GM19468 (cell line): ENCODE data around the gene DSTYK.

Experiments
- ATAC-seq: cut with Tn5 transposase; IDR thresholded peaks from one replicate; pipeline ENCODE4 v1.9.1; 2021; ENCODE audit warnings: mild to moderate bottlenecking, moderate library complexity, moderate number of reproducible peaks; ENCODE audit not compliant: unreplicated experiment; ENCODE audit errors: extremely low read depth

Gene DSTYK

DNA sequence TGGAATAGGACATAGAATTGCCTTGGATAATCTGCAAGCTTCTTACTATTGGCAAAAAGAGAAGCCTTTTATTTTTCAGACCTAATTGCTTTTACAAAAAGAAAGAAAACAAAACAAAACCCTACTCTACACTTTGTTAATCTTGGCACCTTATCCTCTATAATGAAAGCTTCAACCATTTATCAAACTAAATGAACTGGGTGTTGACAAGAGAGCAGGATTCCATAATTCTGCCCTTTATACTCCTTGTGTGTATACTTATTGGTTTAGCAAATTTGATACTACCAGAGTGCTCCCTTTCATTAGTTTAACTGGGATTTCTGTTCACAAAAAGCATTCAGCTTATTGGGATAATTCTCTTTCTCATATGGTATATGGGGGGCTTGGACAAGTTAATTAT lies 13.2 kb upstream of the DSTYK start:
- ATAC-seq, result no peak

- ATAC-seq, result no peak
These were observed 8.9 kb upstream of the DSTYK start for GRCh38 chr1:205220421-205220820.

GRCh38 chr1:205217418-205217817 lies 5.9 kb upstream of the DSTYK start:
- ATAC-seq, result no peak

DNA sequence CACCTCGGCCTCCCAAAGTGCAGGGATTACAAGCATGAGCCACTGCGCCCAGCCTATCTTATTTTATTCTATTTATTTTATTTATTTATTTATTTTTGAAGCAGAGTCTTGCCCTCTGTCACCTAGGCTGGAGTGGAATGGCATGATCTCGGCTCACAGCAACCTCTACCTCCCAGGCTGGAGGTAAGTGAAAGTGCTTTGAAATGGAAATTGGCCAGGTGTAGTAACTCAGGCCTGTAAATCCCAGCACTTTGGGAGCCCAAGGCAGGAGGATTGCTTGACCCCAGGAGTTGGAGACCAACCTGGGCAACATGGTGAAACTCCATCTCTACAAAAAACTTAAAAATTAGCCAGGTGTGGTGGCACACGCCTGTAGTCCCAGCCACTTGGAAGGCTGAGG lies 5.1 kb upstream of the DSTYK start:
- no peak for ATAC-seq

GRCh38 chr1:205214756-205215155 lies 3.3 kb upstream of the DSTYK start:
- ATAC-seq, result no peak

DNA sequence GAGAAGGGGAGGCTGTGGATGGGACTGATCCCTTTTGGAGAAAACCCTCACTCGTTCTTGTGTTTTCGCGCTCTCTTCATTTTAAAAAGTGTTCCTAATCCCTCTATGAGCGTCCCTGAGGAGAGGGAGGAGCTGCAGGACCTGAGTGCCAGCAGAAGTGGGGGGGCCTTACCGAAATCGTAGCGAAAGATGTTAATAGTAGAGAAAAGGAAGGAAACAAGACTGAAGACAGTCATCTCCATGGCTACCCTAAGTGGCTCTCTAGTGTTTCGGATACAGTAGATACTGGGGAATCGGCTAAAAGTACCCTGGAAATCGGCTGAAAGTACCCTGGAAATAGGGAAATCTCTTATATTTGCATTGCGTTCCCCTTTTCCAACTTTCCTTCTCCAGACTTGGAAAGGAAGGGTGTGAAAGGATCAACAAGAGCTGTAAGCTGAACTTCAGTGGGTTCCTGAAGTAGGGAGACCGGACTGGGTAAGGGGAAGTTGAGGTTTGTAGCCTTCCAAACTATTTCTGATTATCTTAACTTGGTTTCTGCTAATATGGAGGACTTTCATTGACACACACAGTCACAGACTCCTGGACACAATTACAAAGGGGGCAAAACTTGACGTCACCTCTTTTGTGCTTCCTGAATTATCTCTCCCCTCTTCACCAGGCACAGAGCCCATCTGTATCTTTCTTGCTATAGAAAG lies 486 bp upstream of the DSTYK start:
- ATAC-seq, result no peak

DNA sequence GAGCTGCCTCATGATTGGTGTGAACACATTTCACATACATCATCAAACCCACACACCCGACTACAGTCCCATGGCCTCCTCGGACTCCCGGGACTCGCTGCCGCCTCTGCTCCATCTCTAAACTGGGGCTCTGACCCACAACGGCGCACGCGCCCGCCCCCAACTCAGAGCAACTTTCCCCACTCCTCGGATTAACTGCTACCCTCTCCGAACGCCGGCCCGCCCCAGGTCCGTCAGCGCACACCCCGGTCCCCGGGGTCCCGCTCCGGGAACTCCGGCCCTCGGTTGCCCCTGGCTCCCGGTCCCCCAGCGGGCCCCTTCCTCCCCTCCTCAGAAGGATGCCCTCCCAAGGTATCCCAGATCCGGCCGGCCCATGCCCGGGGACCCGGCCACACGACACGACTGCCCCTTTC lies 740 bp downstream of the DSTYK start:
- ATAC-seq, result no peak

GRCh38 chr1:205208811-205209210 lies 2.7 kb downstream of the DSTYK start:
- ATAC-seq, result no peak

DNA sequence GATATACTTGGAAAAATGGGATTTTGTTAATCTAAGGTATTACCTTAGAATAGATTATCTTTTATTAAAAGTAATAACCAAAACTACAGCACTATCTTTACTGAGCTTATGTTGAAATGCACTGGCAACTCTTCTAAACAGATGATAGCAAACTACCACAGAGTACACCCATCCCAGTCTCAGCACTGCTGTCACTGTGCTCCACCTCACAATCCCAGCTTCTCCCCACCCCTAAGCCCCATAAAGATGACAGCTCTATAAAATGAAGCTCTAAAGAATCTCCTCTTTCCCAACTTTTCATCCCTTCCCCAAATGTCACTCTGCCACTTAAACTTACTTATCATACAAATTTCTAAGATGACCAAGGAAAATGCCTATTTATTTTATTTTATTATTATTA lies 6.4 kb downstream of the DSTYK start:
- ATAC-seq, result no peak

GRCh38 chr1:205204552-205204951 lies 7.0 kb downstream of the DSTYK start:
- ATAC-seq, result no peak

DNA sequence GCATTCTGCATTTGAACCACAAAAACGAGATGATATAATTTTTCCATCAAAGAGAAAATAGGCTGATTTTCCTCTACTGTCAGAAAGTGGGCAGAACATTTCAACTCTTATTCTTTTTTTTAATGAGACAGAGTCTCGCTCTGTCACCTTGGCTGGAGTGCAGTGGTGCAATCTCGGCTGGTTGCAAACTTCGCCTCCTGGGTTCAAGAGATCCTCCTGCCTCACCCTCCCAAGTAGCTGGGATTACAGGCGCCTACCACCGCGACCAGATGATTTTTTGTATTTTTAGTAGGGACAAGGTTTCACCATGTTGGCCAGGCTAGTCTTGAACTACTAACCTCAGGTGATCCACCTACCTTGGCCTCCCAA lies 11.6 kb downstream of the DSTYK start:
- ATAC-seq, result no peak

- no peak for ATAC-seq
These were observed 12.2 kb downstream of the DSTYK start for GRCh38 chr1:205199090-205199930.

- no peak for ATAC-seq
These were observed 19.2 kb downstream of the DSTYK start for GRCh38 chr1:205192287-205192686.

GRCh38 chr1:205191622-205192021 lies 19.9 kb downstream of the DSTYK start:
- ATAC-seq, result no peak

GRCh38 chr1:205190845-205191577 lies 20.5 kb downstream of the DSTYK start:
- no peak for ATAC-seq

GRCh38 chr1:205189131-205189530 lies 22.4 kb downstream of the DSTYK start:
- no peak for ATAC-seq

DNA sequence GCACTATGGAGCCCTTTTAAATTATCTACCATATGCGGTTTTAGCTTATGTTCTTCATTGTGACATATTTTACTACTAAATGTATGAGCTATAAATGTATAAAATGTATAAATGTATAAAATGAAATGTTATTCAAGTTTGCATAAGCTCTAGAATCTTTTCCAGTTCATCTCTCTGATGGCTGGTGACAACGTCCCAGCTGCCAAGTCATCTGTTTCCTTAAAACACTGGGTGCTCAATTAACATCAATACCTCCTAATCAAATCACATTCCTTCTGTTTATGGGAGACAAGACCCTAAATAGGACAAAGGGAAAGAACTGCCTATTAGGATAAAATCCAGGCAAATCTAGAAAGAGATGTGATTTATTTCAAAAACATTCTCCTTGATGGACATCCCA lies 22.9 kb downstream of the DSTYK start:
- ATAC-seq, result no peak

- ATAC-seq, result no peak
These were observed 23.4 kb downstream of the DSTYK start for GRCh38 chr1:205188098-205188497.

DNA sequence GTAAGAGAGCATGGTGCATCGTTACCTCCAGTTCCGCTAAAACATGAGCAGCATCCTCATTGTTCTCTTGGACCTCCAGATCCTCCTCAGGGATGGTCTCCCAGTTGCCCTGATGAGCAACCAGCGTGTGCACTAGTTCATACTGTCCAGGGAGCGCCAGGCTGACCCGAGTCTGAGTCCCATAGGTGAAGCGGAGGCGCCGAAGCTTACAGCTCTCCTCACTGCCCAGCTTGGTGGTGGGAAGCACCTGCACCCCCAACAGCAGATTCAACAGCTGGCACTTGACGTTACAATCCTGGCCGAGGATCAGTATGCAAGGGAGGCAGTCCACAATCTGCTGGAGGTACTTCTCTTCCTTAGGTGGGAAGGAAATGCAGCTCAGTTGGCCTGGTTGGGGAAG lies 24.1 kb downstream of the DSTYK start:
- ATAC-seq, result no peak

- ATAC-seq, result no peak
These were observed 25.3 kb downstream of the DSTYK start for GRCh38 chr1:205186191-205186590.

- ATAC-seq, result no peak
These were observed 27.7 kb downstream of the DSTYK start for GRCh38 chr1:205183676-205184335.
